ENCODE results near the gene MEN1. TPM values are rescaled to one million over a fixed set of nuclear protein-coding genes. Genes with fewer than 3 reads are reported as not detected.
A peak's percentile ranks its signal among the peaks of the same experiment; 100 is the strongest.

The MEN1 gene
- total and polyA plus RNA-seq, 7 experiments from 2014 or later: 25.7 to 54.9 (median 38.0) TPM

GRCh38 chr11:64758330-64759079 is 51.8 kb downstream of the MEN1 start:
- H3K4me3 Mint-ChIP-seq: peak overlapping the region in 1 of 10 donors; percentile 41

GRCh38 chr11:64757549-64758329 is 52.6 kb downstream of the MEN1 start:
- Histone ChIP-seq H3K27ac (ENCODE audit: low read depth, low read length) (peak overlapping the region; percentile 31), H3K9me3 (ENCODE audit: control insufficient read depth in 2 of 3, low read length in 3 of 3) (no peaks in the 10 kb centered on the region), H3K27me3 (ENCODE audit: control insufficient read depth in 2 of 2, insufficient read depth in 2 of 2, low read length in 2 of 2) (no peaks in the 10 kb centered on the region), H3K4me3 (ENCODE audit: low read length) (no peak overlapping the region), H3K4me1 (ENCODE audit: control insufficient read depth in 2 of 2, insufficient read depth in 2 of 2, low read length in 2 of 2) (peaks cover 28 to 49% of the 10 kb centered on the region in 2 donors), H3K36me3 (ENCODE audit: control insufficient read depth in 2 of 3, insufficient read depth in 3 of 3, low read length in 3 of 3) (peaks cover 0 to 22% (median 0%) of the 10 kb centered on the region in 3 experiments)
- CTCF ChIA-PET: interaction anchor here (0.5 kb wide), 1 partner anchor 317 kb away, joined by 4 read pairs; no protein-coding TSS in a partner anchor
- ATAC-seq (no peak), DNase-seq (no peak)
- peaks cover 28 to 56% (median 44%) of the 10 kb centered on the region in 7 donors for H3K4me1 Mint-ChIP-seq
- intact Hi-C loops (cut with micrococcal nuclease): no loop called here
- H3K9me3 Mint-ChIP-seq: peaks cover 0 to 6% (median 0%) of the 10 kb centered on the region in 11 donors
- H3K36me3 Mint-ChIP-seq: peaks cover 3 to 18% (median 4%) of the 10 kb centered on the region in 5 donors
- peak overlapping the region in 7 of 9 donors; percentile 15 to 79 (median 59) for H3K27ac Mint-ChIP-seq
- H3K27me3 Mint-ChIP-seq: no peaks in the 10 kb centered on the region
- POLR2A ChIA-PET: interaction anchor here (0.6 to 39.7 kb wide), 5 partner anchors 6 to 113 kb away, joined by 3 to 1956 read pairs (median 4); partner anchors contain the start of genes PYGM, RASGRP2 and SF1
- H3K4me3 Mint-ChIP-seq: peak overlapping the region in 1 of 10 donors; percentile 32

More at GRCh38 chr11:64758330-64759079, 51.8 kb downstream of the MEN1 start:
- Mint-ChIP-seq H3K27ac (peak overlapping the region in 8 of 9 donors; percentile 18 to 90 (median 66)), H3K36me3 (peaks cover 4 to 13% (median 7%) of the 10 kb centered on the region in 5 donors), H3K27me3 (no peaks in the 10 kb centered on the region), H3K4me1 (peaks cover 33 to 59% (median 47%) of the 10 kb centered on the region in 7 donors), H3K9me3 (peaks cover 0 to 6% (median 0%) of the 10 kb centered on the region in 11 donors)
- ATAC-seq: no peak
- H3K27ac ChIP-seq (ENCODE audit: low read depth, low read length): peak overlapping the region; percentile 11
- peak in 1 of 9 donors; percentile 21 for DNase-seq
- no peaks in the 10 kb centered on the region for H3K9me3 ChIP-seq (ENCODE audit: control insufficient read depth in 2 of 3, low read length in 3 of 3)
- POLR2A ChIA-PET: interaction anchor here (0.6 to 39.7 kb wide), 5 partner anchors 6 to 112 kb away, joined by 3 to 1956 read pairs (median 4); partner anchors contain the start of genes PYGM, RASGRP2 and SF1
- H3K36me3 ChIP-seq (ENCODE audit: control insufficient read depth in 2 of 3, insufficient read depth in 3 of 3, low read length in 3 of 3): peaks cover 0 to 24% (median 0%) of the 10 kb centered on the region in 3 experiments
- H3K4me1 ChIP-seq (ENCODE audit: control insufficient read depth in 2 of 2, insufficient read depth in 2 of 2, low read length in 2 of 2): peaks cover 36 to 57% of the 10 kb centered on the region in 2 donors
- intact Hi-C loops (cut with micrococcal nuclease): no loop called here
- H3K27me3 ChIP-seq (ENCODE audit: control insufficient read depth in 2 of 2, insufficient read depth in 2 of 2, low read length in 2 of 2): no peaks in the 10 kb centered on the region
- CTCF ChIA-PET: interaction anchor here (19.1 kb wide), 1 partner anchor 11 kb away, joined by 305 read pairs; the partner anchor contains the start of gene RASGRP2
- no peak overlapping the region for H3K4me3 ChIP-seq (ENCODE audit: low read length)

- no peak for ATAC-seq
- POLR2A ChIA-PET: interaction anchor here (30.7 to 39.7 kb wide), 2 partner anchors 4 to 9 kb away, joined by 1956 read pairs; partner anchors contain the start of genes PYGM, RASGRP2 and SF1
Observed at GRCh38 chr11:64755681-64756361, 54.5 kb downstream of the MEN1 start.

GRCh38 chr11:64754919-64755662 is 55.3 kb downstream of the MEN1 start:
- H3K4me1 Mint-ChIP-seq: peaks cover 16 to 55% (median 42%) of the 10 kb centered on the region in 7 donors
- intact Hi-C loops (cut with micrococcal nuclease): no loop called here
- H3K9me3 Mint-ChIP-seq: no peaks in the 10 kb centered on the region
- Histone ChIP-seq H3K9me3 (ENCODE audit: control insufficient read depth in 2 of 3, low read length in 3 of 3) (no peaks in the 10 kb centered on the region), H3K4me3 (ENCODE audit: low read length) (no peak overlapping the region), H3K27me3 (ENCODE audit: control insufficient read depth in 2 of 2, insufficient read depth in 2 of 2, low read length in 2 of 2) (no peaks in the 10 kb centered on the region), H3K27ac (ENCODE audit: low read depth, low read length) (no peak overlapping the region), H3K4me1 (ENCODE audit: control insufficient read depth in 2 of 2, insufficient read depth in 2 of 2, low read length in 2 of 2) (peaks cover 9 to 30% of the 10 kb centered on the region in 2 donors), H3K36me3 (ENCODE audit: control insufficient read depth in 2 of 3, insufficient read depth in 3 of 3, low read length in 3 of 3) (peaks cover 0 to 37% (median 0%) of the 10 kb centered on the region in 3 experiments)
- POLR2A ChIA-PET: interaction anchor here (30.7 to 39.7 kb wide), 2 partner anchors 3 to 10 kb away, joined by 1956 read pairs; partner anchors contain the start of genes PYGM, RASGRP2 and SF1
- DNase-seq (no peak), ATAC-seq (no peak)
- H3K36me3 Mint-ChIP-seq: peaks cover 4 to 28% (median 8%) of the 10 kb centered on the region in 5 donors
- CTCF ChIA-PET: interaction anchor here (0.9 to 18.4 kb wide), 2 partner anchors 11 to 13 kb away, joined by 3 to 305 read pairs; partner anchors contain the start of gene PYGM
- H3K27ac Mint-ChIP-seq: peak overlapping the region in 1 of 9 donors; percentile 62
- H3K4me3 Mint-ChIP-seq: no peak overlapping the region
- no peaks in the 10 kb centered on the region for H3K27me3 Mint-ChIP-seq

More at GRCh38 chr11:64755681-64756361, 54.5 kb downstream of the MEN1 start:
- CTCF ChIA-PET: interaction anchor here (18.4 kb wide), 1 partner anchor 12 kb away, joined by 305 read pairs; the partner anchor contains the start of gene PYGM
- no peak overlapping the region for H3K4me3 ChIP-seq (ENCODE audit: low read length)
- peak in 1 of 9 donors; percentile 11 for DNase-seq
- peaks cover 17 to 55% (median 42%) of the 10 kb centered on the region in 7 donors for H3K4me1 Mint-ChIP-seq
- H3K27me3 ChIP-seq (ENCODE audit: control insufficient read depth in 2 of 2, insufficient read depth in 2 of 2, low read length in 2 of 2): no peaks in the 10 kb centered on the region
- no peaks in the 10 kb centered on the region for H3K9me3 Mint-ChIP-seq
- H3K36me3 Mint-ChIP-seq: peaks cover 1 to 24% (median 4%) of the 10 kb centered on the region in 5 donors
- no peaks in the 10 kb centered on the region for H3K9me3 ChIP-seq (ENCODE audit: control insufficient read depth in 2 of 3, low read length in 3 of 3)
- H3K27ac Mint-ChIP-seq: peak overlapping the region in 3 of 9 donors; percentile 12 to 28 (median 19)
- H3K4me3 Mint-ChIP-seq: no peak overlapping the region
- intact Hi-C loops (cut with micrococcal nuclease): no loop called here
- H3K4me1 ChIP-seq (ENCODE audit: control insufficient read depth in 2 of 2, insufficient read depth in 2 of 2, low read length in 2 of 2): peaks cover 16 to 30% of the 10 kb centered on the region in 2 donors
- no peak overlapping the region for H3K27ac ChIP-seq (ENCODE audit: low read depth, low read length)
- H3K36me3 ChIP-seq (ENCODE audit: control insufficient read depth in 2 of 3, insufficient read depth in 3 of 3, low read length in 3 of 3): peaks cover 0 to 37% (median 0%) of the 10 kb centered on the region in 3 experiments
- no peaks in the 10 kb centered on the region for H3K27me3 Mint-ChIP-seq

- Histone ChIP-seq H3K9me3 (ENCODE audit: control insufficient read depth in 2 of 3, low read length in 3 of 3) (no peaks in the 10 kb centered on the region), H3K4me3 (ENCODE audit: low read length) (no peak overlapping the region), H3K27me3 (ENCODE audit: control insufficient read depth in 2 of 2, insufficient read depth in 2 of 2, low read length in 2 of 2) (no peaks in the 10 kb centered on the region), H3K4me1 (ENCODE audit: control insufficient read depth in 2 of 2, insufficient read depth in 2 of 2, low read length in 2 of 2) (peaks cover 2 to 22% of the 10 kb centered on the region in 2 donors), H3K36me3 (ENCODE audit: control insufficient read depth in 2 of 3, insufficient read depth in 3 of 3, low read length in 3 of 3) (peaks cover 0 to 37% (median 0%) of the 10 kb centered on the region in 3 experiments), H3K27ac (ENCODE audit: low read depth, low read length) (no peak overlapping the region)
- Mint-ChIP-seq H3K4me3 (no peak overlapping the region), H3K27ac (peak overlapping the region in 1 of 9 donors; percentile 25), H3K4me1 (peaks cover 9 to 49% (median 35%) of the 10 kb centered on the region in 7 donors), H3K36me3 (peaks cover 4 to 28% (median 9%) of the 10 kb centered on the region in 5 donors), H3K9me3 (no peaks in the 10 kb centered on the region), H3K27me3 (no peaks in the 10 kb centered on the region)
- ATAC-seq (no peak), DNase-seq (no peak)
- intact Hi-C loops (cut with micrococcal nuclease): no loop called here
- ChIA-PET CTCF (interaction anchor here (0.9 to 18.4 kb wide), 2 partner anchors 11 to 14 kb away, joined by 3 to 305 read pairs; partner anchors contain the start of gene PYGM), POLR2A (interaction anchor here (0.6 to 39.7 kb wide), 4 partner anchors 2 to 773 kb away, joined by 3 to 1956 read pairs (median 980); partner anchors contain the start of genes PYGM, RASGRP2 and SF1)
Observed at GRCh38 chr11:64754124-64754918, 56.0 kb downstream of the MEN1 start.
